LNCAP (cell line): ENCODE data around the gene CD81.

Source experiments
- TF ChIP-seq, protein P1 (sequence below): fragments of 450-650 bp; IDR thresholded peaks from 2 replicates; pipeline ENCODE4 v1.5.1; 2017; ENCODE audit warnings: mild to moderate bottlenecking

CD81 gene

DNA sequence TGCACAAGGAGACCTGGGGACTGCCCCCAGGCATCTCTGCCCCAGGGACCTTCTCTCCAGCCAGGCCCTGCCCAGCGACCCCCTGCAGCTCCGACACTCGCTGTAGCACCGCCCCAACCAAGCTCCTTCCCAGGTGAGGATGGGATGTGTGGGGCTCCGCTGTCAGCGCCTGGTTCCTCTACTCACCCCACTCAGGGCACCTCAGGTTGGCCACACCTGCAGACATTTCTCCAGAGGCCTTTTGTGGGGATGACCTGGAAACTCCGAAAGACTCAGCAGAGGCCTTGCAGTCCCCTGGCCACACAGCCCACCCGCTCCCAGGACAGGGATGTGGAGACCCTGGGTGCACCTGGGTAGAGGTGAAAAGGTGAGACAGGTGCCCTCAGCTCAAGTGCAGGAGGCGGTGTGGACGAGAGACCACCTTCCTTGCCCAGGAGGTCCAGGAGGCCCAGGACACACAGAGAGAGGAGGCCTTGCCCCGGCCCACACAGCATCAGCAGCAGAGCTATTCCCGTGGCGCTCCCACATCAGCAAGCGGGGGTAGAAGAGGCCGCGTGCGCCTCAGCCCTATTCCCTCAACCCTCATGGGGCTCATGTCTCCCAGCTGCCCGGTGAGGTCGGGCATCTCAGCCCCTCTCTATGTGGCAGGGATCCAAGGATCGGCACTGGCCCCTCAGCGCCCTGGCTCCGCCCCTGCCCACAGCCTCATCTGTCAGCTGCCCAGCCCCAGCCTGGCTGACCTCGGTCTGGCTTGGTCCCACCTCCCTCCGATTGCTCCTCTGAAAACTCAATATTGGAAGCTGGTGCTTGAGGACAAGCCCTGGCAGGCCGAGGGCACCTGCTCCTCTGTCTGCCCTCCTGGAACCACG, 46.3 kb downstream of the CD81 start:
- TF ChIP-seq, protein P1, sequence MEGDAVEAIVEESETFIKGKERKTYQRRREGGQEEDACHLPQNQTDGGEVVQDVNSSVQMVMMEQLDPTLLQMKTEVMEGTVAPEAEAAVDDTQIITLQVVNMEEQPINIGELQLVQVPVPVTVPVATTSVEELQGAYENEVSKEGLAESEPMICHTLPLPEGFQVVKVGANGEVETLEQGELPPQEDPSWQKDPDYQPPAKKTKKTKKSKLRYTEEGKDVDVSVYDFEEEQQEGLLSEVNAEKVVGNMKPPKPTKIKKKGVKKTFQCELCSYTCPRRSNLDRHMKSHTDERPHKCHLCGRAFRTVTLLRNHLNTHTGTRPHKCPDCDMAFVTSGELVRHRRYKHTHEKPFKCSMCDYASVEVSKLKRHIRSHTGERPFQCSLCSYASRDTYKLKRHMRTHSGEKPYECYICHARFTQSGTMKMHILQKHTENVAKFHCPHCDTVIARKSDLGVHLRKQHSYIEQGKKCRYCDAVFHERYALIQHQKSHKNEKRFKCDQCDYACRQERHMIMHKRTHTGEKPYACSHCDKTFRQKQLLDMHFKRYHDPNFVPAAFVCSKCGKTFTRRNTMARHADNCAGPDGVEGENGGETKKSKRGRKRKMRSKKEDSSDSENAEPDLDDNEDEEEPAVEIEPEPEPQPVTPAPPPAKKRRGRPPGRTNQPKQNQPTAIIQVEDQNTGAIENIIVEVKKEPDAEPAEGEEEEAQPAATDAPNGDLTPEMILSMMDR = no peak

DNA sequence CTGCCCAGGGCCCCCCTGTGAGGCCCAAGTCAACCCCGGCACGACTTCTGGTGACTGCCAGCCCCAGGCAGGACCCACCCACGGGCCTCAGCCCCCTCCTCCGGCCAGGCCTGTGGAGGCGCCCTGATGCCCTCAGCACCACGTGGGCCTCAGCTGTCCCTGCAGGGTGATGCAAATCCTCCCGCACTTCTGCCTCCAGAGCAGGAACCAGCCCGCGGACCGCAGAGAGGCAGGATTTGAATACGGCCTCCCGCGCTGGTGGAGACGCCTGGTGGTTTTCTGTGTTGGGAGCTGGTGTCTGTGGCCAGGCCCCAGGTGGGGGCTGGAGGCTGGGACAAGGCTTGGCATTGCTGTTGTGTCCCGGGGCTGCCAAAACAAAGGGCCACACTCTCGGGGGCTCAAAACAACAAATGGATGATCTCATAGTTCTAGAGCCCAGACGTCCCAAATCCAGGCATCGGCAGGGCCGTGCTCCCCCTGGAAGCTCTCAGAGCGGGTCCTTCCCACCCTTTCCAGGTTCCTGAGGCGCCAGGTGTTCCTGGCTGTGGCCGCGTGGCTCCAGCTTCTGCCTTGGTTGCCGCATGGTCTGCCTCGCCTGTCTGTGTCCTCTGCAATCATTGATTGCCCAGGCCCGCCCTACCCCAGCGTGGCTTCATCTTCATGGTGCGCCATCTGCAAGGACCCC, 47.8 kb downstream of the CD81 start:
- TF ChIP-seq, protein P1 = no peak

DNA sequence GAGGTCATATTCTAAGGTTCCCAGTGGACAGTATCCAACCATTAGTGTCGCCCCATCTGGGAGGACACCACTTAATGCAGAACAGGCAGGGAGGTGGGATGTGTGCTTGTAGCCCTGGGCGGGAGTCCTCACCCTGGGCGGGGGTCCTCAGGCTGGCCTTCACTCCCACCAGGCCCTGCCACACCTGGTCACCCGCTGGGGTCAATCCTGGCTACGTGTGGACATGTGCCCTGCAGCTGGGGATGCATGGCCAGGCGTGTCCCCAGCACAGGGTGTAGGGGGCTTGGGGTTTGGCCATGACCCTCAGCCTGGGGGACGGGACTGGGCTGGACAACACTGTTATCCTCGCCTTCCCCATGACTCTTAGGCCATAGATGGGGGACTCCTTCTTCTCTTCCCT, 48.4 kb downstream of the CD81 start:
- TF ChIP-seq, protein P1 = no peak

DNA sequence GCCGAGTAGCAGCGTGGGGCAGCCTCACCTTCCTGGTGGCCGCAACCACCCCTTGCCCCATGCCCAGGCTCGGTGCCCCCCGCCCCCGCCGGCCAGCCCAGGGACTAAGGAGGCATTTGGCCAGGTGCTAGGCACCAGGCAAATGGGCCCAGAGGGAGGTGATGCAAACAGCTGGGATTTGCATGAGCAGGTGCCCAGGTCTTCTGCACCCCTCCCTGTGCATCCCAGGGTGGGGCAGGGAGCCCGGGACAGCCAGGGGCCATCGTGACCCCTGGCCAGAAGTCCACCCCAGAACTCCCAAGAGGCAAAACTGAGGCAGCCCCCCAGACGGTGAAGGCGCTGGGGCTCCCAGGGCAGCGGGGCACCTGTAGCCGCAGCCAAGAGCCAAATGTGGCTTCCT, 49.1 kb downstream of the CD81 start:
- TF ChIP-seq, protein P1 = no peak

DNA sequence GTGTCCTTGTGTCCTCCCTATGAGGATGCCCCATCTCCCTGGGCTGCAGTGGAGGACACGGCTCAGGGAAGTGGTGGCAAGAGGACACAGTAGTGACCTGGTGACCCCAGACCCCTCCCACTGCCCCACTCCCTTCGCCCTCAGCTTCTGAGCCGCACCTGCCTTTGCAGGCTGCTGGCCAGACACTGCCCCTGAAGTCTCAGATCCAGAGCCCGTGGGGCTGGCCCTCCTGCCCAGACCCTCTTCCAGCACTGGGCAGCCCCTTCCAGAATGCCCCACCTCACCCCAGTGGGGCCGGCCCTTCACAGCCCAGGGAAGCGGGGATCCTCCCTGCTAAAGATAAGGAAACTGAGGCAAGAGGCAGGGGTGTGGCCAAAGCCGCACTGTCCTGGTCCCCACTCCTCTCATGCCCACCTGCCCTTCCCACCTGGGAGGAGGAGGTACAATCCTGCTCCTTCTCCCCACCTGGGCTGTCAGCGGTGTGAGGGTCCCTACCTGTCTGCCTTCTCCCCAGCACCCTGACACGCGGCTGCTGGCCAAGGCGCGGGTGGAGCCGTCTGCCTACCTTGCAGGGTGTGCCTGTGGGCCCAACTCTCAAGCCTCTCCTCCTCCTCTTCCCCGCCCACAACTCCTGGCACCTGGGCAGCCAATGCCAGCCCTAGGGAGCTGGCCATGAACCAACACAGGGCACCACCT, 49.9 kb downstream of the CD81 start:
- TF ChIP-seq, protein P1 = no peak

DNA sequence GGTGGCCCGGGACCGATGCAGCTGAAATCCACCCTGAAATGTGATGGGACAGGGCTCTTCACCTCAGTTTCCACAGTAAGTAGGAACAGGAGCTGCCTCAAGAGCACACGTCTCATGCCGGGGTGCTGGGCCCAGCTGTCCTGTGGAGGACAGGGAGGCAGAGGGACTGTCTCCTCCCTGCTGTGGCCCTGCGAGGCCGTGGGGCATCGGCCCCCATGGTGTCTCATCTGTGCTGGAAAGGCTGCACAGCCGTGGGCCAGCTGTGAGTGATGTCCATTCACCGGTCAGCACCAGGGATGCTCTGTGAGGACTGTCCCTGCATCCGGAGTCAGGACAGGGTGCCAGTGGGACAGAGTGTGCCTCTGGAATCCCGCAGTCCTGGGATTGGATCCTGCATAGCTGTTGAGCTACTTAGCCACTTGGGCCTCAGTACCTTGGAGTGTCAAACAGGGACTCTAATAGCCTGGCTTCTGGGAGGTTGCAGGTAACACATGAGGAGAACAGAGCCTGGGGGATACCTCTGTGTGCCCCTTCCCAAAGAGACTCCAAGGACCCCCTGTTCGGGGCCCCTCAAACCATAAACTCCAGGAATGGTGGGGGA, 50.7 kb downstream of the CD81 start:
- TF ChIP-seq, protein P1 = no peak

DNA sequence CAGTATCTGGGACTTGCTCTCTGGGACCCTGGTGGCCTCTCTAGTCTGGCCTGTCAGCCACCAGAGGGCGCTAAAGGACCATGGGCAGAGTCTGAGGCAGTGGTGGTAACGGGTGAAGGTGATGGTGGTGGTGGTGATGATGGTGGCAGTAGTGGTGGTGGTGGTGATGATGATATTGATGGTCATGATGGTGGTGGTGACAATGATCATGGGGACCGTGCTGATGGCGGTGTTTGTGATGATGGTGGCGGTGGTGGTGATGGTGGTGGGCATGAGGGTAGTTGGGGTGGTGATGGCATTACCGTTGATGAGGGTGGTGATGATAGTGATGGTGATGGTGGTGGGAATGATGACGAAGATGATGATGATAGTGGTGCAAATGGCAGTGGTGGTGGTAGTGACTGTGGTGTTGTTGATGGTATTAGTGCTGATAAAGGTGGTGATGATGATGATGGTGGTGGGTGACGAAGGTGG, 51.2 kb downstream of the CD81 start:
- TF ChIP-seq, protein P1 = peak; percentile 93
